Neural crest cell (in vitro differentiated cells): ENCODE results near the gene LRRC27. TPM values are rescaled to one million over a fixed set of nuclear protein-coding genes. Genes with fewer than 3 reads are reported as not detected.

Experiments used
- DNase-seq: peaks from one replicate; pipeline ENCODE4 v3.0.0; 2021; ENCODE audit warnings: low read depth, mixed read lengths, low spot score
- H3K27ac Mint-ChIP-seq: one replicate; pipeline ENCODE4 v1.8.0; 2021; ENCODE audit warnings: mild to moderate bottlenecking, mixed read lengths; ENCODE audit not compliant: unreplicated experiment
- H3K27me3 Mint-ChIP-seq: 2 replicates; pipeline ENCODE4 v1.8.0; 2021; ENCODE audit warnings: low read depth, mild to moderate bottlenecking, mixed read lengths
- H3K36me3 Mint-ChIP-seq: 2 replicates; pipeline ENCODE4 v1.8.0; 2021; ENCODE audit warnings: low read depth, mild to moderate bottlenecking, mixed read lengths
- H3K4me1 Mint-ChIP-seq: 2 replicates; pipeline ENCODE4 v1.8.0; 2021; ENCODE audit warnings: mixed read lengths
- H3K4me3 Mint-ChIP-seq: one replicate; pipeline ENCODE4 v1.8.0; 2021; ENCODE audit warnings: mild to moderate bottlenecking, mixed read lengths
- H3K9me3 Mint-ChIP-seq: 2 replicates; pipeline ENCODE4 v1.8.0; 2021; ENCODE audit warnings: mixed read lengths
- total RNA-seq: library from RNA; stranded (reverse); gene quantifications from 2 replicates; pipeline ENCODE4 v1.2.1, GENCODE V29; 2021
- TF ChIP-seq, protein P1 (sequence below): fragments of 200-600 bp; sonication (generic); conservative IDR thresholded peaks from 2 replicates; pipeline ENCODE4 v1.5.0; 2021; ENCODE audit warnings: antibody characterized with exemption, mild to moderate bottlenecking

LRRC27 gene
- total RNA-seq, 1 donor from 2014 or later, result 21.9 TPM

DNA sequence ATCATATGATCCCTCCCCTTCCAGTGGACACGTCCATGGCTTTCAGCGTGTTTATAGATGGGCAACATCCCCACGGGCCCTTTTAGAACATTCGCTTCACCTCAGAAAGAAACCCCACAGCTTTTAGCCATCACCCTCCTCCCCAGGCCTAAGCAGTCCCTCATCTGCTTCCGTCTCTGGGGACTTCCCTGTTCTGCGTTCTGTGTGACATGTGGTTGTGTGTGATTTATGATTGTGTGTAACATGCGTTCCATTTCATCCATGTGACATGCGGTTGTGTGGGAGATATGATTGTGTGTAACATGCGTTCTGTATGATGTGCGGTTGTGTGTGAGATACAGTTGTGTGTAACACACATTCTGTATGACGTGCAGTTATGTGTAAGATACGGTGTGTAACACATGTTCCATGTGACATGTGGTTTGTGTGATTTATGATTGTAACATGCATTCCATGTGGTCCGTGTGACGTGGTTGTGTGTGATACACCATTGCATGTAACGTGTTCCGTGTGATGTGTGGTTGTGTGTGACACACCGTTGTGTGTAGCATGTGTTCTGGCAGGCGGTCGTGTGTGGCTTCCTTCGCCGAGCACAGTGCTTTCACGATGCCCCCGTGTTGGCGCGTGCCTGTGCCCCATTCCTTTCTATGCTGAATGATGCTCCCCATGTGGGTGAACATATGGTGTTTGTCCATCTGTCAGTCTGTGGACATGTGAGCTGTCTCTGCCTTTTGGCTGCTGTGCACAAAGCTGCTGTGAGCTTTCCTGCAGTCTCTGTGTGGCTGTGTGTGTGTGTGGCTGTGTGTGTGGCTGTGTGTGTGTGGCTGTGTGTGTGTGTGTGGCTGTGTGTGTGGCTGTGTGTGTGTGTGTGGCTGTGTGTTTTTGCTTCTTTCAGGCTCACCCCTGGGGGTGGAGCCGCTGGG is 91.2 kb downstream of the LRRC27 start:
- no peaks in the 10 kb centered on the region for H3K9me3 Mint-ChIP-seq
- H3K4me1 Mint-ChIP-seq, result peaks cover 33% of the 10 kb centered on the region
- peak overlapping the region; percentile 44 for H3K4me3 Mint-ChIP-seq
- no peak overlapping the region for H3K27ac Mint-ChIP-seq
- H3K27me3 Mint-ChIP-seq, result no peaks in the 10 kb centered on the region
- TF ChIP-seq, protein P1, sequence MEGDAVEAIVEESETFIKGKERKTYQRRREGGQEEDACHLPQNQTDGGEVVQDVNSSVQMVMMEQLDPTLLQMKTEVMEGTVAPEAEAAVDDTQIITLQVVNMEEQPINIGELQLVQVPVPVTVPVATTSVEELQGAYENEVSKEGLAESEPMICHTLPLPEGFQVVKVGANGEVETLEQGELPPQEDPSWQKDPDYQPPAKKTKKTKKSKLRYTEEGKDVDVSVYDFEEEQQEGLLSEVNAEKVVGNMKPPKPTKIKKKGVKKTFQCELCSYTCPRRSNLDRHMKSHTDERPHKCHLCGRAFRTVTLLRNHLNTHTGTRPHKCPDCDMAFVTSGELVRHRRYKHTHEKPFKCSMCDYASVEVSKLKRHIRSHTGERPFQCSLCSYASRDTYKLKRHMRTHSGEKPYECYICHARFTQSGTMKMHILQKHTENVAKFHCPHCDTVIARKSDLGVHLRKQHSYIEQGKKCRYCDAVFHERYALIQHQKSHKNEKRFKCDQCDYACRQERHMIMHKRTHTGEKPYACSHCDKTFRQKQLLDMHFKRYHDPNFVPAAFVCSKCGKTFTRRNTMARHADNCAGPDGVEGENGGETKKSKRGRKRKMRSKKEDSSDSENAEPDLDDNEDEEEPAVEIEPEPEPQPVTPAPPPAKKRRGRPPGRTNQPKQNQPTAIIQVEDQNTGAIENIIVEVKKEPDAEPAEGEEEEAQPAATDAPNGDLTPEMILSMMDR, result no peak
- H3K36me3 Mint-ChIP-seq, result no peaks in the 10 kb centered on the region
- no peak for DNase-seq

DNA sequence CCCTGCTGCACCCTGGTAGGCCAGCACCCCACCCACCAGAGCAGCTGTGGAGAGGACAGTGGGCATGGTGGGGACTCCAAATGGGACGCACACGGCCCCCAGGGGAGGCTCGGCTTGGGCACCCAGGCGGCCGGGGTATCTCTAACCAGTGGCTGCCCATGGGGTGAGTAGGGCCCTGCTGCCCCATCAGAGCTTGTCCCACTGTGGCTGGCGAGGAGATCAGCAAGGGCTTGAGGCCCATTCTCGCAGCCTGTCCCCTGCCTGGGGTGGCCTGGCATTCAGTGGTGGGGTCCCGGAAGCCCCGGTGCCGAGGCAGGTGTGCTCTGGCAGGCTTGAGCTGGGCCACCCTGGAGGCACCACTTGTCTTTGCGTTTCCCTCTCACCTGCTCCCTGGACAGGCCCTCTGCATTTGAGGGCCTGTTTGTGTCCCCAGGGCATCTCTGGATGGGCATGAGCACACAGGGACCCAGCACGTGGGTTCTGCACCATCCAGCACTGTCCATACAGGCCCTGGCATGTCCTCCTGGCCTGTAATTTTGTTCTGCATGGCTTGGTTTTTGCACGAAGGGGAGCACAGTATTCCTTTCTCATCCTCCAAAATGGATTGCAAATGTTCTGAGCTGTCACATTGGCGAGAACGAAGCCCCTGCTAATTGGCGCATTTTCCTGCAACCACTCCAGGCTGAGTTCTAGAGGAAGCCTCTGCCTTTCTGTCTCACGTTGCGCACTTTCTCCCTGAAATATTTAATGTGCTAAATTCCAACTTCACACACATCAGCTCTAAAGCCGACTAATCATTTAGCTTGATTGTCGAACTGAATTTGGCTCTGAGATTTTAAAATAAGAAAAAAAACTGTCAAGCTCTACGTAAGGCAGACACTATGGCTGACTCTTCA is 92.2 kb downstream of the LRRC27 start:
- Mint-ChIP-seq H3K36me3 (no peaks in the 10 kb centered on the region), H3K4me1 (peaks cover 30% of the 10 kb centered on the region), H3K27me3 (no peaks in the 10 kb centered on the region), H3K9me3 (no peaks in the 10 kb centered on the region), H3K27ac (no peak overlapping the region), H3K4me3 (no peak overlapping the region)
- TF ChIP-seq, protein P1, result no peak
- DNase-seq, result no peak

DNA sequence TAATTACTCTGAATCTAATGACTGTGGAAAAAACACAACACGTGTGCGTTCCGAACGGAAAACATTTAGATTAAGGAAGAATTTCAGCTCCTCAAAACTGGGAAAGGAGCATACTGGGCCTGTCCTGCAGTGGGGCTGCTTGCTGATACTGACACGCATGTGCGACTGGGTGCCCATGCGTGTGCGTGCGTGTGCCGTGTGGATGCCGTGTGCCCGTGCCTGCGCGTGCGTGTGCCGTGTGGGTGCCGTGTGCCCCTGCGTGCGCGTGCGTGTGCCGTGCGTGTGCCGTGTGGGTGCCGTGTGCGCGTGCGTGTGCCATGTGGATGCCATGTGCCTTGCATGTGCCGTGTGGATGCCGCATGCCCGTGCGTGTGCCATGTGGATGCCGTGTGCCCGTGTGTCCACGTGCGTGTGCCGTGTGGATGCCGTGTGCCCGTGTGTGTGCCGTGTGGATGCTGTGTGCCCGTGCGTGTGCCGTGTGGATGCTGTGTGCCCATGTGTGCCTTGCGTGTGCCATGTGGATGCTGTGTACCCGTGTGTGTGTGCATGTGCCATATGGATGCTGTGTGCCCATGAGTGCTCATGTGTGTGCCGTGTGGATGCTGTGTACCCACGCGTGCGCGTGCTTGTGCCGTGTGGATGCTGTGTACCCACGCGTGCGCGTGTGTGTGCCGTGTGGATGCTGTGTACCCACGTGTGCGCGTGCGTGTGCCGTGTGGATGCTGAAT is 93.2 kb downstream of the LRRC27 start:
- no peaks in the 10 kb centered on the region for H3K36me3 Mint-ChIP-seq
- H3K27ac Mint-ChIP-seq, result no peak overlapping the region
- H3K4me3 Mint-ChIP-seq, result no peak overlapping the region
- H3K27me3 Mint-ChIP-seq, result no peaks in the 10 kb centered on the region
- peaks cover under 1% of the 10 kb centered on the region for H3K9me3 Mint-ChIP-seq
- no peak for DNase-seq
- H3K4me1 Mint-ChIP-seq, result peaks cover 33% of the 10 kb centered on the region
- TF ChIP-seq, protein P1, result no peak

DNA sequence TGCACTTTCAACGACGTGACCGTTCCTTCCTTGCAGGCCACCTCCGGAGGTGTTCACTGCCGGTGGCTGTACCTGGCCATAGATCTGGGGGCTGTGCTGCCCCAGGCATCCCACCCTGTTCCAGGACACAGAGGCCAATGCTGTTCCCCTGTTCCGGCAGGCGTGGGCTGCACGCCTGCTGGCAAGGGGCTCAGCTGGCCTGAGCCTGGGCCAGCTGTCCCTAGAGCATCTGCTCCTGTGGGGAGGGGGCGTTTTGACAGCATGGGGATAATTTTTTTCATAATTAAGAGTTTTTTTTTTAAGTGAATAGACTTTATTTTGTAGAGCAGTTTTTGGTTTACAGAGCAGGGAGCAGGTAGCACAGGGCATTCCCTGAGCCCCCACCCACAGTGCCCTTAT is 93.8 kb downstream of the LRRC27 start:
- H3K36me3 Mint-ChIP-seq, result no peaks in the 10 kb centered on the region
- peaks cover 31% of the 10 kb centered on the region for H3K4me1 Mint-ChIP-seq
- no peak overlapping the region for H3K4me3 Mint-ChIP-seq
- TF ChIP-seq, protein P1, result no peak
- peaks cover 3% of the 10 kb centered on the region for H3K9me3 Mint-ChIP-seq
- no peak overlapping the region for H3K27ac Mint-ChIP-seq
- no peaks in the 10 kb centered on the region for H3K27me3 Mint-ChIP-seq
- DNase-seq, result no peak
